Activated CD8-positive, alpha-beta T cell treated with anti-CD3 and anti-CD28 coated beads, Interleukin-2, amount 10 ng/mL, durations not matched to agents 7 days and 5 days (primary cell): ENCODE measurements around the gene C12orf43. TPM values are rescaled to one million over a fixed set of nuclear protein-coding genes. Genes with fewer than 3 reads are reported as not detected.

Source experiments
- ATAC-seq: fragments of 150-1000 bp; cut with Tn5 transposase; one replicate; pipeline ENCODE4 v1.10.0; 2021; ENCODE audit warnings: moderate library complexity
- CTCF ChIA-PET: fragments of 350-600 bp; sonication (Branson Sonifier 250); formaldehyde crosslinking; loops from one replicate; lab custom pipeline; 2021; ENCODE audit warnings: antibody characterized with exemption; lab: Charles Lee
- POLR2A ChIA-PET: fragments of 350-600 bp; sonication (Branson Sonifier 250); formaldehyde crosslinking; loops from one replicate; lab custom pipeline; 2021; ENCODE audit warnings: antibody characterized with exemption; lab: Charles Lee
- DNase-seq: peaks from one replicate; pipeline ENCODE4 v3.0.0-alpha.2; 2020
- H3K27ac Mint-ChIP-seq: one replicate; pipeline ENCODE4 v1.8.0; 2021; ENCODE audit warnings: mild to moderate bottlenecking, mixed read lengths
- H3K27me3 Mint-ChIP-seq: one replicate; pipeline ENCODE4 v1.8.0; 2021; ENCODE audit warnings: low read depth, mixed read lengths
- H3K36me3 Mint-ChIP-seq: one replicate; pipeline ENCODE4 v1.8.0; 2021; ENCODE audit warnings: low read depth, mixed read lengths
- H3K4me1 Mint-ChIP-seq: one replicate; pipeline ENCODE4 v1.8.0; 2021; ENCODE audit warnings: low read depth, mixed read lengths
- H3K4me3 Mint-ChIP-seq: one replicate; pipeline ENCODE4 v1.8.0; 2021; ENCODE audit warnings: mild to moderate bottlenecking, mixed read lengths
- H3K9me3 Mint-ChIP-seq: one replicate; pipeline ENCODE4 v1.8.0; 2022; ENCODE audit warnings: mixed read lengths; ENCODE audit not compliant: insufficient read depth
- total RNA-seq, 2 experiments: library from RNA; stranded (reverse); gene quantifications; one replicate each; pipeline ENCODE4 v1.2.3, GENCODE V29; 2021

Gene C12orf43
- total RNA-seq, 2 experiments from 2014 or later: 19.0 to 23.3 TPM

GRCh38 chr12:121009741-121010140 lies 6.5 kb downstream of the C12orf43 start:
- H3K4me1 Mint-ChIP-seq: peaks cover 10% of the 10 kb centered on the region
- no peak overlapping the region for H3K27ac Mint-ChIP-seq
- DNase-seq: no peak
- ATAC-seq: no peak
- ChIA-PET CTCF (interaction anchor here (1.2 to 1.3 kb wide), 2 partner anchors 38 to 50 kb away, joined by 3 to 5 read pairs; no protein-coding TSS in a partner anchor), POLR2A (no interaction called here)
- H3K4me3 Mint-ChIP-seq: no peak overlapping the region
- no peaks in the 10 kb centered on the region for H3K9me3 Mint-ChIP-seq
- H3K27me3 Mint-ChIP-seq: no peaks in the 10 kb centered on the region
- H3K36me3 Mint-ChIP-seq: peaks cover 39% of the 10 kb centered on the region

DNA sequence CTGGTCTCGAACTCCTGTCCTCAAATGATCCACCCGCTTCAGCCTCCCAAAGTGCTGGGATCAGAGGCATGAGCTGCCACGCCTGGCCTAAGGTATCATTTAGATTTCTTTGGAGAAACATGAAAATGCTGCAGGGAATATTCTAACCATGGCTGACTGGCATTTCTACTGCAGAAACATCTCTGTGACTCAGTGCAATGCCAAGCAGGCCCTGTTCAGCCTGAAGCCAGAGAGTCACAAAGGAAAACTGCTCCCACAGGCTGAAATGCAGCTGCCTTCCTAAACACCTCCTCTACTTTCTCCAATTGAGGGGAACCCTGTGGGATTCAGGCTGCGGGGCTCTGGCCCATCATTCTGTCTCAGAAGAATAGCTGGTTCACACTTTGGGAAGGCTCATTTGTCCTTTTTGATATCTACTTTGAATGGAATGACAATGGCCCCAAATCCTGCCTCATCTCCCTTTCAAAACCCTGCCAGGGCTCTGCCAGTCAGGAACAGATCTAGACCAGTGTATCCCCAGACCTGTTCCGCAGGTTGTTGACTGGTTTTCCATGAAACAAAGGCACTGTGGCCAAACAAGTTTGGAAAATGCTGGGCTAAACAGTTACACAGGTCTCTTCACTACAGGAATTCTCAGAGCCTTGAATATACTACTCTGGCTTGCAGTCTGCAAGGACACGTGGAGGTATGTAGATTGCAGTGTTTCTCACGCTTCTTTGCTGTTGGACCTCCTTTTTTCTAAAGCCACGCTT lies 7.8 kb downstream of the C12orf43 start:
- DNase-seq (no peak), ATAC-seq (no peak)
- POLR2A ChIA-PET: no interaction called here
- no peaks in the 10 kb centered on the region for H3K9me3 Mint-ChIP-seq
- CTCF ChIA-PET: interaction anchor here (1.0 to 1.3 kb wide), 2 partner anchors 37 to 52 kb away, joined by 3 read pairs; no protein-coding TSS in a partner anchor
- no peak overlapping the region for H3K27ac Mint-ChIP-seq
- no peak overlapping the region for H3K4me3 Mint-ChIP-seq
- H3K4me1 Mint-ChIP-seq: peaks cover 5% of the 10 kb centered on the region
- peaks cover 44% of the 10 kb centered on the region for H3K36me3 Mint-ChIP-seq
- no peaks in the 10 kb centered on the region for H3K27me3 Mint-ChIP-seq

DNA sequence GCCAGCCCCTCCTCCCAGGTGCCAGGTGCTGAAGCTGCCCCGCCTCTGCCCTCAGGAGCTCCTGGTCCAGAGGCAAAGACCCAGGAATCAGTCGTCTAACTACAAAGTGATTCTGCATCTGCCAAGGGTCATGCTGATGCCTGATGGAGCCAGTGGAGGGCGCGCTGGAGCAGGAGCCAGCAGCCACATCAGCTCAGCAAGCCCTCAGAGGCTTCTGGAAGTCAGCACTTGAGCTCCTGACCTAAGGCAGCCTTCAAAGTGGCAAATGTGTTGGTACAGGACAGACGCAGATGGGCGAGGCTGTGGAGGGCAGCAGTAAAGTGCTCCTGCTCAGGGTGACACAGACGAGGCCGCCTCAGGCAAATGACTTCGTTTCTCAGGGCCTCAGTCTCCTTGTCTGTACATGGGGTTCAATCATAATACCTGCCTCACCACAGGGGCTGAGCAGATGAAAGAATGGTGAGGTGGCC lies 10.9 kb downstream of the C12orf43 start:
- ATAC-seq: peak; percentile 62
- Mint-ChIP-seq H3K36me3 (peaks cover 37% of the 10 kb centered on the region), H3K4me3 (no peak overlapping the region), H3K27ac (peak overlapping the region; percentile 46), H3K9me3 (no peaks in the 10 kb centered on the region), H3K27me3 (no peaks in the 10 kb centered on the region), H3K4me1 (peaks cover 12% of the 10 kb centered on the region)
- CTCF ChIA-PET: interaction anchor here (0.7 to 4.7 kb wide), 28 partner anchors 9 to 424 kb away, joined by 3 to 54 read pairs (median 4); partner anchors contain the start of genes OASL and POP5
- peak; percentile 67 for DNase-seq
- POLR2A ChIA-PET: no interaction called here

- Mint-ChIP-seq H3K36me3 (peaks cover 31% of the 10 kb centered on the region), H3K4me3 (no peak overlapping the region), H3K27me3 (no peaks in the 10 kb centered on the region), H3K4me1 (peaks cover 12% of the 10 kb centered on the region), H3K27ac (no peak overlapping the region), H3K9me3 (no peaks in the 10 kb centered on the region)
- DNase-seq (no peak), ATAC-seq (no peak)
- CTCF ChIA-PET: interaction anchor here (0.7 to 4.7 kb wide), 6 partner anchors 55 to 423 kb away, joined by 3 to 54 read pairs (median 3); partner anchors contain the start of gene POP5
- POLR2A ChIA-PET: no interaction called here
Observed at GRCh38 chr12:121004253-121004815, 12.0 kb downstream of the C12orf43 start.

DNA sequence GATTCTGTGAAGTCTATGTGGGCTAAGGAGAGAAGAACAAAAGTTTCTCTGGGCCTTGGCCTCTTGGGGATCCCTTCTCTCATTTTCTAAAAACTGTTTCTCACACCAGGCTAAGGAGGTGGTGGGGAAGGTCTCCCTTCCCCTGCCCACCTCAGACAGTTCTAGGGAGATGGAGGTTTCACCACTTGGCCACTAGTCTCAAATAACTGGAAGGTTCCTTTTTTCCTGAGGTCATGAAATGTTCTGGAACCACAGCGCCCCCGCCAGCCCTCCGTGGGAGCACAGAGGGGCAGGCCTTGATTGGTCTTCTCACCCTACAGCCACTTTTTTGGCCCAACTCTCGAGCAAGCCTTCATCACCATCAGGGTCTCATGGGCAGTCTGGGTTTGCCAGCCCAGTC lies 12.6 kb downstream of the C12orf43 start:
- H3K27ac Mint-ChIP-seq: no peak overlapping the region
- H3K36me3 Mint-ChIP-seq: peaks cover 28% of the 10 kb centered on the region
- DNase-seq: no peak
- no peak for ATAC-seq
- ChIA-PET POLR2A (interaction anchor here (0.6 kb wide), 1 partner anchor 10 kb away, joined by 3 read pairs; no protein-coding TSS in a partner anchor), CTCF (interaction anchor here (4.7 kb wide), 1 partner anchor 56 kb away, joined by 54 read pairs; no protein-coding TSS in a partner anchor)
- no peak overlapping the region for H3K4me3 Mint-ChIP-seq
- no peaks in the 10 kb centered on the region for H3K27me3 Mint-ChIP-seq
- H3K4me1 Mint-ChIP-seq: peaks cover 12% of the 10 kb centered on the region
- H3K9me3 Mint-ChIP-seq: no peaks in the 10 kb centered on the region

GRCh38 chr12:121001841-121002483 lies 14.3 kb downstream of the C12orf43 start:
- CTCF ChIA-PET: interaction anchor here (0.9 kb wide), 1 partner anchor 9 kb away, joined by 4 read pairs; no protein-coding TSS in a partner anchor
- no peak for DNase-seq
- Mint-ChIP-seq H3K27ac (peak overlapping the region; percentile 33), H3K9me3 (no peaks in the 10 kb centered on the region), H3K27me3 (no peaks in the 10 kb centered on the region), H3K4me1 (peaks cover 12% of the 10 kb centered on the region), H3K4me3 (no peak overlapping the region), H3K36me3 (peaks cover 20% of the 10 kb centered on the region)
- POLR2A ChIA-PET: no interaction called here
- no peak for ATAC-seq

DNA sequence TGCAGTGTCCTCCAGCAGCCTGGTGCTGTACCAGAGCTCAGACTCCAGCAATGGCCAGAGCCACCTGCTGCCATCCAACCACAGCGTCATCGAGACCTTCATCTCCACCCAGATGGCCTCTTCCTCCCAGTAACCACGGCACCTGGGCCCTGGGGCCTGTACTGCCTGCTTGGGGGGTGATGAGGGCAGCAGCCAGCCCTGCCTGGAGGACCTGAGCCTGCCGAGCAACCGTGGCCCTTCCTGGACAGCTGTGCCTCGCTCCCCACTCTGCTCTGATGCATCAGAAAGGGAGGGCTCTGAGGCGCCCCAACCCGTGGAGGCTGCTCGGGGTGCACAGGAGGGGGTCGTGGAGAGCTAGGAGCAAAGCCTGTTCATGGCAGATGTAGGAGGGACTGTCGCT lies 15.2 kb downstream of the C12orf43 start:
- no peak for ATAC-seq
- CTCF ChIA-PET: no interaction called here
- Mint-ChIP-seq H3K27me3 (no peaks in the 10 kb centered on the region), H3K36me3 (peaks cover 17% of the 10 kb centered on the region), H3K9me3 (no peaks in the 10 kb centered on the region), H3K27ac (peak overlapping the region; percentile 15), H3K4me1 (peaks cover 12% of the 10 kb centered on the region), H3K4me3 (no peak overlapping the region)
- POLR2A ChIA-PET: no interaction called here
- DNase-seq: no peak

DNA sequence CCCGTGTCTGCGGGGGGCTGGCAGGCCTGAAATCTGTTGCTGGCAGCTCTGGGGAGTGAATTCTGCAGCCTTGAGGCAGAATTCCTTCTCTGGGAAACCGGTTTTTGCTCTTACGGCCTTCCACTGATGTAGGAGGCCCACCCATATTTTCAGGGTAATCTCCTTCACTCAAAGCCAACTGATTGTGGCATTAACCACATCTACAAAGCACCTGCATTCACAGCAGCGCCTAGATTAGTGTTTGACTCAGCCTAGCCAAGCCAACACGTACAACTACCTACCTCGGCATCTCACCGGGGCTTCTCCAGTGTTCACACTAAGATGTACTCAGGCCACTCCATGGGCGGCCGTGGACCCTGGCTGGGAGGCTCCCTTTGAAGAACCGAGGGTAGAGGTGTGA lies 15.8 kb downstream of the C12orf43 start:
- Mint-ChIP-seq H3K27ac (no peak overlapping the region), H3K9me3 (no peaks in the 10 kb centered on the region), H3K4me1 (peaks cover 12% of the 10 kb centered on the region), H3K4me3 (no peak overlapping the region), H3K36me3 (peaks cover 16% of the 10 kb centered on the region), H3K27me3 (peaks cover 3% of the 10 kb centered on the region)
- DNase-seq (no peak), ATAC-seq (no peak)
- CTCF ChIA-PET: no interaction called here
- POLR2A ChIA-PET: no interaction called here

- H3K27ac Mint-ChIP-seq: no peak overlapping the region
- peaks cover 13% of the 10 kb centered on the region for H3K27me3 Mint-ChIP-seq
- ChIA-PET CTCF (no interaction called here), POLR2A (interaction anchor here (0.6 kb wide), 2 partner anchors 255 to 515 kb away, joined by 3 to 4 read pairs; no protein-coding TSS in a partner anchor)
- H3K36me3 Mint-ChIP-seq: peaks cover 12% of the 10 kb centered on the region
- no peak overlapping the region for H3K4me3 Mint-ChIP-seq
- ATAC-seq (no peak), DNase-seq (no peak)
- no peaks in the 10 kb centered on the region for H3K9me3 Mint-ChIP-seq
- H3K4me1 Mint-ChIP-seq: peaks cover 8% of the 10 kb centered on the region
Observed at GRCh38 chr12:120999191-121000120, 16.8 kb downstream of the C12orf43 start.

GRCh38 chr12:120998435-120998834 lies 17.9 kb downstream of the C12orf43 start:
- ChIA-PET POLR2A (no interaction called here), CTCF (no interaction called here)
- Mint-ChIP-seq H3K4me3 (no peak overlapping the region), H3K4me1 (peaks cover 8% of the 10 kb centered on the region), H3K27ac (no peak overlapping the region), H3K27me3 (peaks cover 14% of the 10 kb centered on the region), H3K36me3 (peaks cover 3% of the 10 kb centered on the region), H3K9me3 (no peaks in the 10 kb centered on the region)
- ATAC-seq (no peak), DNase-seq (no peak)

GRCh38 chr12:120997448-120997847 lies 18.8 kb downstream of the C12orf43 start:
- ChIA-PET POLR2A (no interaction called here), CTCF (no interaction called here)
- H3K27ac Mint-ChIP-seq: no peak overlapping the region
- H3K27me3 Mint-ChIP-seq: peaks cover 20% of the 10 kb centered on the region
- no peak for ATAC-seq
- DNase-seq: no peak
- peaks cover 8% of the 10 kb centered on the region for H3K4me1 Mint-ChIP-seq
- H3K9me3 Mint-ChIP-seq: no peaks in the 10 kb centered on the region
- no peak overlapping the region for H3K4me3 Mint-ChIP-seq
- no peaks in the 10 kb centered on the region for H3K36me3 Mint-ChIP-seq
